Effector CD8-positive, alpha-beta T cell (primary cell): ENCODE measurements around the gene SPAST.
"Not testable (repeated sequence)": the region's sequence is repeated elsewhere in the genome, so short reads cannot be mapped to it uniquely, and the experiment has no call there.

Experiments used
- DNase-seq: peaks from one replicate; lab custom pipeline; 2025; lab: John Stamatoyannopoulos, UW

Gene SPAST

DNA sequence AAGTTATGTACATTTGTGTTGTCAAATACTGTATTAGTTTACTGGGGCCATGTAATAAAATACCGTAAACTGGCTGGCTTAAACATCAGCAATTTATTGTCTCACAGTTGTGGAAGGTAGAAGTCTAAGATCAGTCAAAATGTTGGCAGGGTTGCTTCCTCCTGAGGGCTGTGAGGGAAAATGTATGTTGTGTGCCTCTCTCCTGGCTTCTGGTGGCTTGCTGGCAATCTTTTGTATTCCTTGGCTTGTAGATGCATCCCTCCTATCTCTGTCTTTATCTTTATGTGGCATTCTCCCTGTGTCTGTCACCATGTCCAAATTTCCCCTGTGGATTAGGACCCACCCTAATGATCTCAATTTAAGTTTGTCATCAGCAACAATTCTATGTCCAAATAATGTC is 65.3 kb downstream of the SPAST start:
- no peak for DNase-seq

GRCh38 chr2:32129086-32129485 is 65.7 kb downstream of the SPAST start:
- no peak for DNase-seq

DNA sequence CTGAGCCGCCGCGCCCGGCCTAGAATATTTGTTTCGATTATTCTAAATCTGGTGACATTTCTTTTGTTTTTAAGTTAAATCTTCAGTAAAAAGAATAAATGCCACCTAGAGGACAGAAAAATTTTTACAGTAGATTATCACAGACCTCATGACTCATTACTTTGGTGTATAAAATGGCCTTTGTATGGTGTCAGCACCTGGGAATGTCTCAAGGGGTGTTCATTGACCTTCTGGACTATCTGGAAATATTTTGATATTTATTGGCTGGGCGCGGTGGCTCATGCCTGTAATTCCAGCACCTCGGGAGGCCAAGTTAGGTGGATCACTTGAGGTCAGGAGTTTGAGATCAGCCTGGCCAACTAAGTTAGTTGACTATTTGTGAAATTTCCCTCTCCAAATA is 72.1 kb downstream of the SPAST start:
- no peak for DNase-seq

DNA sequence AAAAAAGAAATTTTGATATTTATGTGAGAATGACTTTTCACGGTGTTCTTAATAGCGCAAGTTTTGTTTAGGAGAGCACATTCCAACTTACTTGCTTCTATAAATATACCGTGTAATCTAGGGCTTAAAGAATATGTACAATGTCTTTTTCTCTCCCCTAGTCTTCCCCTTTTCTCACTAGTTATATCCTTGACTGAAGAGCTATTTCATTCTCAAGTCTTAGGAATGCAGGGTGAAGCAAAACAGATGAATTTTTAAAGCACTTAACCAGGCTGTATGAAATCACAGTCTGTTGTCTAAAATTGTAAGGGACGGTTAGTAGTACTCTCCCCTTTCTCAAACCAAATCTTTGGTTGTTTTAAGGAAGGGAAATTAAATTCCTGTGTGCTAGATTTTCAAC is 72.7 kb downstream of the SPAST start:
- no peak for DNase-seq

- not testable (repeated sequence) for DNase-seq
Observed at GRCh38 chr2:32151544-32151943, 88.2 kb downstream of the SPAST start.

- no peak for DNase-seq
Observed at GRCh38 chr2:32159678-32160077, 96.3 kb downstream of the SPAST start.

DNA sequence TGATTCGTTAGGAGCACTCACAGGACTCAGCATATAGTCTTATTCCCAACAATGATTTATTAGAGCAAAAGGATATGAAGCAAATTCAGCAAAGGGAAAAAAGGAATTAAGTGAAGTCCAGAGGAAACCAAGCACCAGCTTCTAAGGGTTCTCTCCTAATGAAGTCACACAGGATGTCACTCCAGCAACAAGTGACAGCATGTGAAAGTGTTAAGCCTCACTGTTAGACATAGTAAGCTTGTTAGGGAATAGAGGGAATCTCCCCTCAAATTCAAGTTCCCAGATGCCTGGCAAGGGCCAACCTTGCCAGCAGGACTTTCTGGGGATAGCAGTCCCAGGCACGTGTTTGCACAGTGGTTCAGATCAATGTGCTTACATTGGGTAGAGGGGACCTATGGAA is 97.9 kb downstream of the SPAST start:
- DNase-seq, result no peak

GRCh38 chr2:32164254-32164653 is 100.9 kb downstream of the SPAST start:
- not testable (repeated sequence) for DNase-seq

- not testable (repeated sequence) for DNase-seq
Observed at GRCh38 chr2:32165027-32165347, 101.6 kb downstream of the SPAST start.

DNA sequence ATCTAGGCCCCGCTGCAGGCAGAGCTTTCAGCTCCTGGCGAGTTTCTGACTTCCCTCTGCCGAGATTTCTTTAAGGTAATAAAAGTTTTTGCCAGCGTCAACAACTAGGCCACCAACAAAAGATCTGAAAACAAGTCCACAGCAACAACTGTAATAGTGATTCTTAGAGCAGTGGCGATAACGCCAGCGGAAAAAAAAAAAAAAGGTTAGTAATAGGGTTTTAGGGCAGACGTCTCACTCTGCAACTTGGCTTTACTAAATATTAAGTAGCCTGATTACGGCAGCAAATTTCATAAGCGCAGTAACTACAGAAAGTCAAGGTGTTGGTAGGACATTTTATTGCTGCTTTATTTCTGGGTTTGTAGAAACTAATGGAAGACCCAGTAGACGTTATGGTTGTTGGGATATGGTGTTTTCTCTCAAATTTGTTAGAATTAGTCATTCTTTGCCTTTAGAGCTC is 102.8 kb downstream of the SPAST start:
- no peak for DNase-seq

- DNase-seq, result no peak
Observed at GRCh38 chr2:32168513-32168912, 105.2 kb downstream of the SPAST start.

- no peak for DNase-seq
Observed at GRCh38 chr2:32172870-32173269, 109.5 kb downstream of the SPAST start.

DNA sequence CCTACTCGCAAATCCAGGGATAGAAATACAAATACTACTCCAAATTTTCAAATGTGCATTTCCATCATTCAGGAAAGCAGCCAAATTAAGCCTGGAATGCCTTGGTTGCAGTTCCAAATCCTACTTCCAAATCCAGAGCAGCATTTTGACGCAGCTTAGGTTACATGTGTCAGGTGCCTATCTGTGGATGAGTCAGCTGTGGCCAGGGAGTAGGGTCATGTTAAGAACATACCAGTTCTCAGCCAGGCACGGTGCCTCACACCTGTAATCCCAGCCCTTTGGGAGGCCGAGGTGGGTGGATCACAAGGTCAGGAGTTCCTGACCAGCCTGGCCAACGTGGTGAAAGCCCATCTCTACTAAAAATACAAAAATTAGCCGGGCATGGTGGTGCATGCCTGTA is 119.3 kb downstream of the SPAST start:
- no peak for DNase-seq

GRCh38 chr2:32189011-32189410 is 125.7 kb downstream of the SPAST start:
- no peak for DNase-seq

DNA sequence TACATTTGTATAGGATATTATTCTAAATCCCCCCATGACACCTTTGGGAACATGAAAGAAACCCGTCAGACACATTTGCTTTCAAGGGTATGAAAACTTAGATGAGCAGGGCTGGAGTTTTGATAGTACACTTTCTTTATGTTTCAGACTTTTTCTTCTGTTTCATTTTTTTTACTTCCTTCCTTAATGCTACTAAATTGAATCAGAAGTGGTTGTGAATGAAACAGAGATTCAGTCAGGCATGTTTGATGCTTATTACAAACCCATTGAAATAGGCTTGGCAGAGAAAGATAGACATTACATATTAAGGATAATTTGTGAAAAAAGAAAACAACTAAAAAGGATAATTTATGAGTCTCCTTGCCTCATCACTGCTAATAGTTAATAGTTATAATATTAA is 129.1 kb downstream of the SPAST start:
- DNase-seq, result no peak

GRCh38 chr2:32200814-32201213 is 137.5 kb downstream of the SPAST start:
- DNase-seq, result no peak

DNA sequence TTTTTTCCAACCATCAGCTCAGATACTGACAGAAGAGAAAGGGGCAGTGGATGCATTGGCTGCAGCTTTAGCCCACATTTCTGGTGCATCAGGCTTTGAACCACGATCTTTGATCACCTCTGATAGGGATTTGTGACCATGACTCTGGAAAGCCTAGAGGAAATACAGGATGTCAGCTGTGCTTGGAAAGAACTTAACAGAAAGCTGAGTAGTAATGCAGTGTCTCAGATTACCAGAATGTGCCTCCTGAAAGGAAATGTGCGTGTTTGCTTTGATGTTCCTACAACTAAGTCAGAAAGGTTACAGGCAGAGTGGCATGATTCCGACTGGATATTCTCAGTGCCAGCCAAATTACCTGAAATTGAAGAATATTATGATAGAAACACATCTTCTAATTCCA is 140.1 kb downstream of the SPAST start:
- not testable (repeated sequence) for DNase-seq
